IMR-90 (cell line): Measurements from ENCODE around the gene CABP7. TPM values are rescaled to one million over a fixed set of nuclear protein-coding genes. Genes with fewer than 3 reads are reported as not detected.

Experiments
- ATAC-seq: fragments of 200-7000 bp; cut with Tn5 transposase; 2 replicates; pipeline ENCODE4 v1.9.1; 2020; ENCODE audit warnings: low read depth, mild to moderate bottlenecking, moderate library complexity
- BruUV-seq: library from RNA; stranded (reverse); fragments of 400-500 nt; replicated peaks from 2 replicates; lab custom pipeline; 2021; lab: Mats Ljungman, UMichigan
- CTCF ChIA-PET: fragments of 300-600 bp; formaldehyde crosslinking; extraction: SDS; loops from one replicate; lab custom pipeline; 2021; ENCODE audit warnings: antibody characterized with exemption; lab: Yijun Ruan, JAX
- POLR2A ChIA-PET: fragments of 300-600 bp; sonication (Branson Sonifier 250); formaldehyde crosslinking; loops from one replicate; lab custom pipeline; 2022; ENCODE audit warnings: antibody characterized with exemption; ENCODE audit not compliant: unreplicated experiment; lab: Charles Lee
- DNase-seq: peaks from one replicate; pipeline ENCODE4 v3.0.0; 2013
- H2AFZ ChIP-seq: replicated peaks from 2 replicates; pipeline ENCODE3; 2013; ENCODE audit warnings: low read length, mild to moderate bottlenecking; ENCODE audit not compliant: poor library complexity
- H2AK5ac ChIP-seq: 2 replicates; pipeline ENCODE4 v1.6.1; 2013; ENCODE audit warnings: low read depth, low read length, inconsistent platforms
- H2AK9ac ChIP-seq: replicated peaks from 2 replicates; pipeline ENCODE3; 2013; ENCODE audit warnings: mild to moderate bottlenecking, low read depth, low read length, moderate library complexity; ENCODE audit not compliant: poor library complexity
- H2BK120ac ChIP-seq: 2 replicates; pipeline ENCODE4 v1.6.1; 2013; ENCODE audit warnings: low read depth, low read length, inconsistent platforms
- H2BK15ac ChIP-seq: 3 replicates; pipeline ENCODE4 v1.6.1; 2013; ENCODE audit warnings: low read depth, low read length, inconsistent platforms
- H2BK20ac ChIP-seq: 2 replicates; pipeline ENCODE4 v1.6.1; 2013; ENCODE audit warnings: low read depth, mild to moderate bottlenecking, inconsistent platforms, low read length, moderate library complexity
- H2BK5ac ChIP-seq: 2 replicates; pipeline ENCODE4 v1.6.1; 2013; ENCODE audit warnings: mild to moderate bottlenecking, low read depth, low read length, inconsistent platforms; ENCODE audit not compliant: poor library complexity, severe bottlenecking
- H3K14ac ChIP-seq: replicated peaks from 2 replicates; pipeline ENCODE4 v1.6.1; 2013; ENCODE audit warnings: low read depth, low read length, inconsistent platforms
- H3K18ac ChIP-seq: 2 replicates; pipeline ENCODE4 v1.6.1; 2013; ENCODE audit warnings: low read depth, low read length, control low read depth
- H3K23ac ChIP-seq: 2 replicates; pipeline ENCODE4 v1.6.1; 2013; ENCODE audit warnings: low read depth, low read length, inconsistent platforms
- H3K27ac ChIP-seq: 2 replicates; pipeline ENCODE4 v1.5.1; 2013; ENCODE audit warnings: mild to moderate bottlenecking, control low read depth, low read length; ENCODE audit not compliant: insufficient read depth
- H3K27me3 ChIP-seq: 2 replicates; pipeline ENCODE4 v1.6.1; 2013; ENCODE audit warnings: low read length; ENCODE audit not compliant: control insufficient read depth, insufficient read depth
- H3K36me3 ChIP-seq: 2 replicates; pipeline ENCODE4 v1.6.1; 2013; ENCODE audit warnings: low read length, mixed read lengths; ENCODE audit not compliant: control insufficient read depth, insufficient read depth
- H3K4ac ChIP-seq: 2 replicates; pipeline ENCODE4 v1.6.1; 2013; ENCODE audit warnings: low read depth, low read length, inconsistent platforms
- H3K4me1 ChIP-seq: 2 replicates; pipeline ENCODE4 v1.6.1; 2013; ENCODE audit warnings: low read length, mixed read lengths; ENCODE audit not compliant: control insufficient read depth, insufficient read depth
- H3K4me2 ChIP-seq: 2 replicates; pipeline ENCODE4 v1.6.1; 2013; ENCODE audit warnings: low read depth, mild to moderate bottlenecking, control low read depth, low read length, moderate library complexity
- H3K4me3 ChIP-seq: 2 replicates; pipeline ENCODE4 v1.5.1; 2013; ENCODE audit warnings: low read depth, mild to moderate bottlenecking, control low read depth, low read length, moderate library complexity; ENCODE audit not compliant: insufficient read depth
- H3K56ac ChIP-seq: 2 replicates; pipeline ENCODE4 v1.6.1; 2013; ENCODE audit warnings: low read length, inconsistent platforms; ENCODE audit not compliant: insufficient read depth; ENCODE audit errors: extremely low read depth
- H3K79me1 ChIP-seq, 2 experiments: 2 replicates each; pipeline ENCODE4 v1.6.1; 2013; ENCODE audit warnings: low read length in 2 of 2, inconsistent platforms in 1 of 2, low read depth in 1 of 2
- H3K9ac ChIP-seq: 2 replicates; pipeline ENCODE4 v1.6.1; 2013; ENCODE audit warnings: low read depth, low read length, control low read depth
- H3K9me1 ChIP-seq: 2 replicates; pipeline ENCODE4 v1.6.1; 2013; ENCODE audit warnings: low read length, inconsistent platforms; ENCODE audit not compliant: insufficient read depth
- H3K9me3 ChIP-seq: 2 replicates; pipeline ENCODE4 v1.6.1; 2013; ENCODE audit warnings: low read length; ENCODE audit not compliant: control insufficient read depth, insufficient read depth
- H4K20me1 ChIP-seq: 2 replicates; pipeline ENCODE4 v1.6.1; 2013; ENCODE audit warnings: low read length, inconsistent platforms; ENCODE audit not compliant: insufficient read depth
- H4K5ac ChIP-seq: 2 replicates; pipeline ENCODE4 v1.6.1; 2013; ENCODE audit warnings: mild to moderate bottlenecking, low read depth, low read length, control low read depth
- H4K8ac ChIP-seq, 2 experiments: 2 replicates each; pipeline ENCODE4 v1.6.1; 2013; ENCODE audit warnings: low read depth in 2 of 2, low read length in 2 of 2, control low read depth in 1 of 2, inconsistent platforms in 1 of 2
- H4K91ac ChIP-seq: 2 replicates; pipeline ENCODE4 v1.6.1; 2013; ENCODE audit warnings: low read depth, low read length, inconsistent platforms; ENCODE audit not compliant: insufficient read depth
- BHLHE40 ChIP-seq: fragments of 150-350 bp; IDR thresholded peaks from 2 replicates; pipeline ENCODE4 v1.6.1; 2016; ENCODE audit warnings: mild to moderate bottlenecking, low read depth, low read length
- CEBPB ChIP-seq: IDR thresholded peaks from 2 replicates; pipeline ENCODE4 v1.6.1; 2012; ENCODE audit warnings: low read depth, low read length, improper control_type of control experiment
- CHD1 ChIP-seq: IDR thresholded peaks from 2 replicates; pipeline ENCODE4 v1.6.1; 2012; ENCODE audit warnings: low read depth, low read length, improper control_type of control experiment
- FOS ChIP-seq: fragments of 150-350 bp; IDR thresholded peaks from 2 replicates; pipeline ENCODE4 v1.6.1; 2016; ENCODE audit warnings: low read depth, low read length
- MAFK ChIP-seq: IDR thresholded peaks from 2 replicates; pipeline ENCODE4 v1.6.1; 2012; ENCODE audit warnings: low read depth, low read length, improper control_type of control experiment
- RAD21 ChIP-seq: IDR thresholded peaks from 2 replicates; pipeline ENCODE4 v1.6.1; 2012; ENCODE audit warnings: low read length, improper control_type of control experiment
- RCOR1 ChIP-seq: IDR thresholded peaks from 2 replicates; pipeline ENCODE4 v1.6.1; 2012; ENCODE audit warnings: mild to moderate bottlenecking, low read length, improper control_type of control experiment; ENCODE audit not compliant: insufficient replicate concordance
- RFX5 ChIP-seq: IDR thresholded peaks from 2 replicates; pipeline ENCODE4 v1.8.0; 2012; ENCODE audit warnings: low read depth, mild to moderate bottlenecking, low read length, moderate library complexity
- SMC3 ChIP-seq: fragments of 150-350 bp; IDR thresholded peaks from 2 replicates; pipeline ENCODE4 v1.6.1; 2016; ENCODE audit warnings: low read depth, mild to moderate bottlenecking, antibody characterized with exemption, low read length, moderate library complexity
- WGBS, 2 experiments: methylation state at CpG; one replicate each; pipeline versions ENCODE4 v1.1.5 to v1.1.7; 2013; ENCODE audit warnings: missing lambda C conversion rate in 2 of 2; ENCODE audit not compliant: insufficient read length in 1 of 2; ENCODE audit errors: extremely low coverage in 2 of 2; 5-methylcytosine and 5-hydroxymethylcytosine counted together
- dilution Hi-C: fragments of 300-500 bp; cut with HindIII; formaldehyde crosslinking; loops from one replicate; pipeline ENCODE4 v1.14.3; 2018; ENCODE audit warnings: low sequenced_read_pairs; ENCODE audit not compliant: unreplicated experiment
- in situ Hi-C: fragments of 300-500 bp; cut with MboI; formaldehyde crosslinking; loops from 3 replicates; pipeline ENCODE4 v1.14.3; 2019; ENCODE audit warnings: low sequenced_read_pairs, inconsistent platforms, mixed read lengths
- intact Hi-C: fragments of 100-400 bp; cut with micrococcal nuclease; formaldehyde crosslinking; loops from 2 replicates; pipeline ENCODE4 v1.10.0; 2022
- polyA plus RNA-seq, 3 experiments: library from polyadenylated mRNA; depleted of rRNA; stranded (reverse); fragments of >200 nt; gene quantifications; 2 replicates each; pipeline ENCODE4 v1.2.3, GENCODE V29; 2012; ENCODE audit warnings: low replicate concordance in 1 of 3
- total RNA-seq: library from RNA; depleted of rRNA; stranded (reverse); fragments of >200 nt; gene quantifications from 2 replicates; pipeline ENCODE4 v1.2.3, GENCODE V29; 2012
- TF ChIP-seq, protein P1 (sequence below): fragments of 150-350 bp; IDR thresholded peaks from 2 replicates; pipeline ENCODE4 v1.6.1; 2017; ENCODE audit warnings: mild to moderate bottlenecking, antibody characterized with exemption, low read length, low read depth

Gene CABP7
- total and polyA plus RNA-seq, 2 of the 4 experiments (the other 2 are of a cell fraction) = under 0.01 to 0.03 TPM

DNA sequence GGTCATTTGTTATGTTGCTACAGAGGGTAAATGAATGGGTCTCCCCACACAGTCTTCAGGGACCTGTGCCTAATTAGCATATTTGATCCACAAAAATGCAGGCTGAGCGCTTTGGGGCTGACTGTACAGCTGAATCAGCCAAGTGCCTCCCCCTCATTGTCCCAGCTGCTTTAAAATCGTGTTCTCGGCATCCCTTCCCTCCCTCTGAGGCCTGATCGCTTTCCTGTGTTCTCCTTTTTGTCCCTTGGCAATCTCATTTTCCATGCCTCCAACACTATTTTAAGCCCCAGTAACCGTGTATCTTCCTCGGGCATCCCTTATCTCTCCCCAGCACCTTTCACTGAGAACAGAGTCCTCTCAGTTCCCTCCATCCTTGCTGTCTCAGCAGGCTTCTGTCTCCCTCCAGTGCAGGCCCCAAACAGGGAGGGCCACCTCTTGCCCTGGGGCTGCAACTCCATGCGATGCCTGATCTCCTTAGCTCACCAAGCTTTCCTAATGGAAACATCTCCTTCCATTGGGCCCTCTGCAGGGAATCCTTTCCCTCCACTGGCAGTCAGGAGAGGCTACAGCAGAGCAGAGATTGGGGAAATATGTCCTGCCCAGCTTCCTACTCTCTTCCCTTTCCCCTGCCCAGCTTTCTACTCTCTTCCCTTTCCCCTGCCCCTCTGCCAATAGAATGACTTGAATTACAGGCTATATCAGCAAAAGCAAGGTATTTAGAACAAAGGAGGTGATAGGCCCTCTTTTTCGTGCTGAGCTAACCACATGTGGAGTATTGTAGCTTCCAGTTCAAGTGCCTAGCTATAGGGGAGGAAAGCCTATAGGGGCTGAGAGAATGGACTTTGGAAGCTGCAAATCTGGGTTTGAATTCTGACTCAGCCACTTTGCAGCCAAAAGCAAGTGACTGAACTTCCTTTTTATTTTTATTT is 61.2 kb downstream of the CABP7 start:
- peak; percentile 85 for DNase-seq
- no peaks in the 10 kb centered on the region for H3K27me3 ChIP-seq
- peaks cover 0 to 12% of the 10 kb centered on the region in 2 experiments; a peak in 2 of 4 replicates for H3K79me1 ChIP-seq
- peaks cover 31% of the 10 kb centered on the region for H3K4me1 ChIP-seq
- intact Hi-C loops = no loop called here
- H3K18ac ChIP-seq = peak overlapping the region; percentile 90
- in situ Hi-C loops = no loop called here
- peak overlapping the region; percentile 95 for H2BK15ac ChIP-seq
- peak overlapping the region; percentile 48 for H3K9ac ChIP-seq
- peak; percentile 81 for ATAC-seq
- peak overlapping the region; percentile 85 for H2AFZ ChIP-seq
- no peaks in the 10 kb centered on the region for H4K20me1 ChIP-seq
- 0% methylated on average over 5 of the region's 8 CpGs; no CpG with 5 or more reads in 1 of the 2 experiments for WGBS, 2 experiments
- BruUV-seq = no TSS peak
- H3K36me3 ChIP-seq = no peaks in the 10 kb centered on the region
- H3K4me3 ChIP-seq = no peak overlapping the region
- H4K8ac ChIP-seq = peak overlapping the region; percentile 85 to 99
- H3K56ac ChIP-seq = peak overlapping the region; percentile 95
- H3K9me3 ChIP-seq = no peaks in the 10 kb centered on the region
- peak overlapping the region; percentile 96 for H2BK5ac ChIP-seq
- peak overlapping the region; percentile 98 for H2BK20ac ChIP-seq
- H2AK5ac ChIP-seq = peak overlapping the region; percentile 95
- peak overlapping the region; percentile 82 for H4K5ac ChIP-seq
- H2AK9ac ChIP-seq = peak overlapping the region; percentile 99
- H3K27ac ChIP-seq = peak overlapping the region; percentile 90
- dilution Hi-C loops = no loop called here
- peaks cover 18% of the 10 kb centered on the region for H3K9me1 ChIP-seq
- CTCF ChIA-PET = interaction anchor here (0.7 to 1.7 kb wide), 3 partner anchors 8 to 607 kb away, joined by 3 to 4 read pairs (median 4); partner anchors contain the start of gene RNF215
- H4K91ac ChIP-seq = peak overlapping the region; percentile 99
- POLR2A ChIA-PET = no interaction called here
- H3K14ac ChIP-seq = peak overlapping the region; percentile 98
- peak overlapping the region; percentile 45; the same call in 1 of the 2 replicates for H3K4me2 ChIP-seq
- H3K23ac ChIP-seq = peak overlapping the region; percentile 96
- H2BK120ac ChIP-seq = peak overlapping the region; percentile 99
- H3K4ac ChIP-seq = peak overlapping the region; percentile 98
- TF ChIP-seq, protein P1, sequence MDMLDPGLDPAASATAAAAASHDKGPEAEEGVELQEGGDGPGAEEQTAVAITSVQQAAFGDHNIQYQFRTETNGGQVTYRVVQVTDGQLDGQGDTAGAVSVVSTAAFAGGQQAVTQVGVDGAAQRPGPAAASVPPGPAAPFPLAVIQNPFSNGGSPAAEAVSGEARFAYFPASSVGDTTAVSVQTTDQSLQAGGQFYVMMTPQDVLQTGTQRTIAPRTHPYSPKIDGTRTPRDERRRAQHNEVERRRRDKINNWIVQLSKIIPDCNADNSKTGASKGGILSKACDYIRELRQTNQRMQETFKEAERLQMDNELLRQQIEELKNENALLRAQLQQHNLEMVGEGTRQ = no peak
- TF ChIP-seq RCOR1 = no peak
- TF ChIP-seq CHD1 = no peak
- no peak for TF ChIP-seq RFX5
- TF ChIP-seq CEBPB = no peak
- peak; percentile 55; the same call in 1 of the 2 replicates for TF ChIP-seq FOS
- TF ChIP-seq RAD21 = no peak
- no peak for TF ChIP-seq SMC3
- 0 out of 2 replicates have a peak, but pooled peaks have one; percentile 14 for TF ChIP-seq BHLHE40
- TF ChIP-seq MAFK = peak; percentile 54; the same call in 1 of the 2 replicates
